Keratinocyte (primary cell): ENCODE measurements around the gene ERC2.

ENCODE experiments used
- EZH2 ChIP-seq: IDR thresholded peaks from one replicate; pipeline ENCODE4 v1.6.1; 2012; ENCODE audit warnings: inconsistent platforms, mild to moderate bottlenecking, low read length, moderate library complexity
- TF ChIP-seq, protein P1 (sequence below), 3 experiments: IDR thresholded peaks in 1 of 3; conservative IDR thresholded peaks in 1 of 3; optimal IDR thresholded peaks in 1 of 3; 2 replicates in 2 of 3; 3 replicates in 1 of 3; pipeline versions ENCODE3 to v1.5.1; 2011; ENCODE audit warnings: low read length in 3 of 3, mild to moderate bottlenecking in 3 of 3, moderate library complexity in 2 of 3, control low read depth in 1 of 3, inconsistent platforms in 1 of 3; ENCODE audit not compliant: insufficient read depth in 2 of 3; ENCODE audit errors: extremely low read depth in 1 of 3

- TF ChIP-seq, protein P1, sequence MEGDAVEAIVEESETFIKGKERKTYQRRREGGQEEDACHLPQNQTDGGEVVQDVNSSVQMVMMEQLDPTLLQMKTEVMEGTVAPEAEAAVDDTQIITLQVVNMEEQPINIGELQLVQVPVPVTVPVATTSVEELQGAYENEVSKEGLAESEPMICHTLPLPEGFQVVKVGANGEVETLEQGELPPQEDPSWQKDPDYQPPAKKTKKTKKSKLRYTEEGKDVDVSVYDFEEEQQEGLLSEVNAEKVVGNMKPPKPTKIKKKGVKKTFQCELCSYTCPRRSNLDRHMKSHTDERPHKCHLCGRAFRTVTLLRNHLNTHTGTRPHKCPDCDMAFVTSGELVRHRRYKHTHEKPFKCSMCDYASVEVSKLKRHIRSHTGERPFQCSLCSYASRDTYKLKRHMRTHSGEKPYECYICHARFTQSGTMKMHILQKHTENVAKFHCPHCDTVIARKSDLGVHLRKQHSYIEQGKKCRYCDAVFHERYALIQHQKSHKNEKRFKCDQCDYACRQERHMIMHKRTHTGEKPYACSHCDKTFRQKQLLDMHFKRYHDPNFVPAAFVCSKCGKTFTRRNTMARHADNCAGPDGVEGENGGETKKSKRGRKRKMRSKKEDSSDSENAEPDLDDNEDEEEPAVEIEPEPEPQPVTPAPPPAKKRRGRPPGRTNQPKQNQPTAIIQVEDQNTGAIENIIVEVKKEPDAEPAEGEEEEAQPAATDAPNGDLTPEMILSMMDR (optimal IDR thresholded peaks at IDR 0.05 in 1 of 3, IDR thresholded peaks at IDR 0.05 in 1 of 3, conservative IDR thresholded peaks at IDR 0.05 in 1 of 3; ENCODE audit: extremely low read depth in 1 of 3, insufficient read depth in 2 of 3, low read length in 3 of 3) = no peak
- TF ChIP-seq EZH2 = no peak
Measured at GRCh38 chr3:55893045-55893664, 575.1 kb downstream of the ERC2 start.
